Epithelial cell of proximal tubule (primary cell): ENCODE measurements around the gene OR10G2. TPM values are rescaled to one million over a fixed set of nuclear protein-coding genes. Genes with fewer than 3 reads are reported as not detected.

Experiments used
- DNase-seq: peaks from one replicate; pipeline ENCODE4 v3.0.0-alpha.2; 2011; ENCODE audit warnings: low read depth
- H3K4me3 ChIP-seq: 2 replicates; pipeline ENCODE4 v1.5.1; 2011; ENCODE audit warnings: low read depth, mild to moderate bottlenecking, low read length
- total RNA-seq: library from RNA; depleted of rRNA; stranded (reverse); fragments of >200 nt; gene quantifications from 2 replicates; pipeline ENCODE4 v1.2.3, GENCODE V29; 2015
- TF ChIP-seq, protein P1 (sequence below): conservative IDR thresholded peaks from 2 replicates; pipeline ENCODE4 v1.5.1; 2012; ENCODE audit warnings: low read depth, mild to moderate bottlenecking, low read length

OR10G2 gene
- total RNA-seq, 1 donor from 2014 or later, result not detected

GRCh38 chr14:21589317-21589716 is 45.4 kb downstream of the OR10G2 start:
- TF ChIP-seq, protein P1, sequence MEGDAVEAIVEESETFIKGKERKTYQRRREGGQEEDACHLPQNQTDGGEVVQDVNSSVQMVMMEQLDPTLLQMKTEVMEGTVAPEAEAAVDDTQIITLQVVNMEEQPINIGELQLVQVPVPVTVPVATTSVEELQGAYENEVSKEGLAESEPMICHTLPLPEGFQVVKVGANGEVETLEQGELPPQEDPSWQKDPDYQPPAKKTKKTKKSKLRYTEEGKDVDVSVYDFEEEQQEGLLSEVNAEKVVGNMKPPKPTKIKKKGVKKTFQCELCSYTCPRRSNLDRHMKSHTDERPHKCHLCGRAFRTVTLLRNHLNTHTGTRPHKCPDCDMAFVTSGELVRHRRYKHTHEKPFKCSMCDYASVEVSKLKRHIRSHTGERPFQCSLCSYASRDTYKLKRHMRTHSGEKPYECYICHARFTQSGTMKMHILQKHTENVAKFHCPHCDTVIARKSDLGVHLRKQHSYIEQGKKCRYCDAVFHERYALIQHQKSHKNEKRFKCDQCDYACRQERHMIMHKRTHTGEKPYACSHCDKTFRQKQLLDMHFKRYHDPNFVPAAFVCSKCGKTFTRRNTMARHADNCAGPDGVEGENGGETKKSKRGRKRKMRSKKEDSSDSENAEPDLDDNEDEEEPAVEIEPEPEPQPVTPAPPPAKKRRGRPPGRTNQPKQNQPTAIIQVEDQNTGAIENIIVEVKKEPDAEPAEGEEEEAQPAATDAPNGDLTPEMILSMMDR, result no peak
- H3K4me3 ChIP-seq, result no peak overlapping the region
- DNase-seq, result no peak

Other genes with a start within 250 kb of the OR10G2 start
- gene CHD8, start 178.8 kb downstream of the OR10G2 start, total RNA-seq, result 43.9 and 50.1 TPM in 2 replicates
- 11.7 and 13.2 TPM in 2 replicates for gene RAB2B, start 158.0 kb downstream of the OR10G2 start, total RNA-seq
- gene TOX4, start 157.7 kb downstream of the OR10G2 start, total RNA-seq, result 28.2 and 28.8 TPM in 2 replicates
- gene METTL3, start 123.6 kb downstream of the OR10G2 start, total RNA-seq, result 78.9 and 81.7 TPM in 2 replicates
- gene SALL2, start 108.6 kb downstream of the OR10G2 start, total RNA-seq, result 12.1 and 29.7 TPM in 2 replicates
- not detected in 2 replicates for gene OR10G3, start 54.9 kb downstream of the OR10G2 start, total RNA-seq
- gene OR4E2, start 18.9 kb upstream of the OR10G2 start, total RNA-seq, result not detected in 2 replicates
- not detected in 2 replicates for gene OR4E1, start 38.9 kb upstream of the OR10G2 start, total RNA-seq